Measurements from ENCODE around the gene CLDN4. TPM values are rescaled to one million over a fixed set of nuclear protein-coding genes. Genes with fewer than 3 reads are reported as not detected.

Gene CLDN4
- total RNA-seq, 1 experiment from 2014 or later, result 15.6 TPM

DNA sequence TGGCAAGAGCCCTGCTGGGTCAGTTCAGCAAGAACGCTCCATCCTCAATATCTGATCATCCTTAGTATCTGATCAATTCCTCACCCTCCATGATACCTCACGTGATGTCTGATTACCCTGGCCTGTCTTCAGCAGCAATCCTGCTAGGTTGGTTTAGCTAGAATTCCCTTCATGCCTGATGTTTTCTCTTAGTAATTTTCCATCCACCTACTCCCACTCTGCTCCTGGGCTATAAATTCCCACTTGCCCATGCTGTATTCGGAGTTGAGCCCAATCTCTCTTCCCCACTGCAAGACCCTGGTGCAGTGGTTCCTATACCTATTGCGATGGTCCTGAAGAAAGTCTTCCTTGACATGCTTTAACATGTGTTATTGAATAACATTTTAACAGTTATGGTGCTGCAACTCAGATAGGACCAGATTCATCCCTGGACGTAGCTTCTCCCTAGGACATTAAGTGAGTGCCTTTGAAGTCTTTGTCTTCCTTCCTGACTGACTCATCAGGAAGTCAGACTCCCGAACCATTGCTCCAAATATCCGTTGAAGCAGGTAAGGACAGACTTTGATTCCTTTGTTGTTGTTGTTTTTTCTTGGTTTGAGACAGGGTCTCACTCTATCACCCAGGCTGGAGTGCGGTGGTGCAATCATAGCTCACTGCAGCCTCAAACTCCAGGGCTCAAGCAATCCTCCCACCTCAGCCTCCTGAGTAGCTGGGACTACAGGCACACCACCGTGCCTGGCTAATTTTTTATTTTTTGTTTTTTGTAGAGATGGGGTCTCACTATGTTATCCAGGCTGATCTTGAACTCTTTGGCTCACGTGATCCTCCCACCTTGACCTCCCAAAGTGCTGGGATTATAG lies 31.3 kb upstream of the CLDN4 start:
- no peak overlapping the region for H2AK5ac ChIP-seq (ENCODE audit: insufficient read length, low read length)
- WGBS (ENCODE audit: extremely low coverage, insufficient read length, low lambda C conversion rate), result no CpG with 5 or more reads among the region's 10 CpGs
- no peak overlapping the region for H3K9ac ChIP-seq (ENCODE audit: extremely low read depth, insufficient read length, low read length)
- no peaks in the 10 kb centered on the region for H3K79me2 ChIP-seq (ENCODE audit: insufficient read depth, low read length)
- no peaks in the 10 kb centered on the region for H4K20me1 ChIP-seq (ENCODE audit: control insufficient read depth, insufficient read depth, insufficient read length)
- H3K56ac ChIP-seq (ENCODE audit: insufficient read length, low read depth, low read length), result no peak overlapping the region
- H3K23ac ChIP-seq (ENCODE audit: insufficient read length, low read depth, low read length), result no peak overlapping the region
- H2BK20ac ChIP-seq (ENCODE audit: low read depth, low read length, poor library complexity, severe bottlenecking), result no peak overlapping the region
- H3K27me3 ChIP-seq (ENCODE audit: insufficient read depth, low read length), result no peaks in the 10 kb centered on the region
- no peaks in the 10 kb centered on the region for H3K79me1 ChIP-seq (ENCODE audit: insufficient read depth, low read depth, low read length, poor library complexity, severe bottlenecking)
- no peak overlapping the region for H2BK15ac ChIP-seq (ENCODE audit: low read depth, low read length)
- no peak overlapping the region for H2BK120ac ChIP-seq (ENCODE audit: low read depth, low read length, poor library complexity, severe bottlenecking)
- H3K27ac Mint-ChIP-seq, result peak overlapping the region in 2 of 3 experiments; percentile 3 to 18; a peak in 1 of 7 replicates
- H3K4ac ChIP-seq (ENCODE audit: low read depth, low read length), result no peak overlapping the region
- H4K5ac ChIP-seq (ENCODE audit: insufficient read length, low read depth, low read length), result no peak overlapping the region
- H3K14ac ChIP-seq (ENCODE audit: insufficient read depth, low read length), result no peak overlapping the region
- no peak overlapping the region for H3K4me3 Mint-ChIP-seq
- H3K27me3 Mint-ChIP-seq (ENCODE audit: low read depth), result peaks cover 7% of the 10 kb centered on the region
- no peak overlapping the region for H2AFZ ChIP-seq (ENCODE audit: low read length)
- H3K36me3 Mint-ChIP-seq (ENCODE audit: insufficient read depth in 1 of 3, low read depth in 3 of 3), result no peaks in the 10 kb centered on the region
- H3K9me3 Mint-ChIP-seq, result peaks cover 5 to 10% of the 10 kb centered on the region in 2 experiments; a peak in 4 of 5 replicates
- no peaks in the 10 kb centered on the region; the same call in 1 of the 2 replicates for H3K4me1 ChIP-seq (ENCODE audit: insufficient read depth, low read length)
- no peaks in the 10 kb centered on the region for H3K9me3 ChIP-seq (ENCODE audit: control insufficient read depth, low read depth, low read length)
- peak overlapping the region; percentile 11 for H3K4me2 ChIP-seq (ENCODE audit: insufficient read depth, insufficient read length, low read length)
- H3K4me1 Mint-ChIP-seq, result peaks cover 9 to 10% of the 10 kb centered on the region in 2 experiments; a peak in 3 of 4 replicates
- H3T11ph ChIP-seq (ENCODE audit: low read length), result no peak overlapping the region
- TF ChIP-seq, protein P1, sequence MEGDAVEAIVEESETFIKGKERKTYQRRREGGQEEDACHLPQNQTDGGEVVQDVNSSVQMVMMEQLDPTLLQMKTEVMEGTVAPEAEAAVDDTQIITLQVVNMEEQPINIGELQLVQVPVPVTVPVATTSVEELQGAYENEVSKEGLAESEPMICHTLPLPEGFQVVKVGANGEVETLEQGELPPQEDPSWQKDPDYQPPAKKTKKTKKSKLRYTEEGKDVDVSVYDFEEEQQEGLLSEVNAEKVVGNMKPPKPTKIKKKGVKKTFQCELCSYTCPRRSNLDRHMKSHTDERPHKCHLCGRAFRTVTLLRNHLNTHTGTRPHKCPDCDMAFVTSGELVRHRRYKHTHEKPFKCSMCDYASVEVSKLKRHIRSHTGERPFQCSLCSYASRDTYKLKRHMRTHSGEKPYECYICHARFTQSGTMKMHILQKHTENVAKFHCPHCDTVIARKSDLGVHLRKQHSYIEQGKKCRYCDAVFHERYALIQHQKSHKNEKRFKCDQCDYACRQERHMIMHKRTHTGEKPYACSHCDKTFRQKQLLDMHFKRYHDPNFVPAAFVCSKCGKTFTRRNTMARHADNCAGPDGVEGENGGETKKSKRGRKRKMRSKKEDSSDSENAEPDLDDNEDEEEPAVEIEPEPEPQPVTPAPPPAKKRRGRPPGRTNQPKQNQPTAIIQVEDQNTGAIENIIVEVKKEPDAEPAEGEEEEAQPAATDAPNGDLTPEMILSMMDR (conservative IDR thresholded peaks at IDR 0.05), result no peak
- no peak overlapping the region for H2BK12ac ChIP-seq (ENCODE audit: insufficient read length, low read depth, low read length)
- peak; percentile 16 for DNase-seq
- no peak overlapping the region for H4K91ac ChIP-seq (ENCODE audit: insufficient read length, low read depth, low read length)
- no peaks in the 10 kb centered on the region for H3K23me2 ChIP-seq (ENCODE audit: insufficient read length, low read depth, low read length, poor library complexity, severe bottlenecking)
- H2BK5ac ChIP-seq (ENCODE audit: insufficient read length, low read length), result no peak overlapping the region
- no peak overlapping the region for H3K27ac ChIP-seq (ENCODE audit: insufficient read length, low read depth, low read length)
- no peak overlapping the region for H4K8ac ChIP-seq (replicated peaks; ENCODE audit: insufficient read length, low read depth, low read length)
- no peak overlapping the region for H3K18ac ChIP-seq (ENCODE audit: insufficient read length, low read depth, low read length)
